Osteocyte (in vitro differentiated cells): ENCODE data around the gene NCAM1. TPM values are rescaled to one million over a fixed set of nuclear protein-coding genes. Genes with fewer than 3 reads are reported as not detected.

Experiments used
- DNase-seq: peaks from one replicate; pipeline ENCODE4 v3.0.0; 2021; ENCODE audit warnings: mixed read lengths; ENCODE audit not compliant: unreplicated experiment; ENCODE audit errors: extremely low spot score
- H3K27ac Mint-ChIP-seq: one replicate; pipeline ENCODE4 v1.8.0; 2021; ENCODE audit warnings: mild to moderate bottlenecking, mixed read lengths; ENCODE audit not compliant: unreplicated experiment
- H3K27me3 Mint-ChIP-seq: one replicate; pipeline ENCODE4 v1.8.0; 2021; ENCODE audit warnings: mixed read lengths; ENCODE audit not compliant: unreplicated experiment
- H3K36me3 Mint-ChIP-seq: one replicate; pipeline ENCODE4 v1.8.0; 2021; ENCODE audit warnings: mixed read lengths; ENCODE audit not compliant: unreplicated experiment
- H3K4me1 Mint-ChIP-seq: one replicate; pipeline ENCODE4 v1.8.0; 2021; ENCODE audit warnings: mixed read lengths; ENCODE audit not compliant: unreplicated experiment
- H3K4me3 Mint-ChIP-seq: one replicate; pipeline ENCODE4 v1.8.0; 2021; ENCODE audit warnings: mild to moderate bottlenecking, moderate library complexity, mixed read lengths; ENCODE audit not compliant: unreplicated experiment
- H3K9me3 Mint-ChIP-seq: one replicate; pipeline ENCODE4 v1.8.0; 2021; ENCODE audit warnings: mixed read lengths; ENCODE audit not compliant: unreplicated experiment
- CTCF ChIP-seq: fragments of 200-600 bp; sonication (generic); IDR thresholded peaks from 2 replicates; pipeline ENCODE4 v1.5.0; 2021; ENCODE audit warnings: antibody characterized with exemption, mild to moderate bottlenecking, moderate library complexity
- total RNA-seq: library from RNA; stranded (reverse); gene quantifications from 2 replicates; pipeline ENCODE4 v1.2.1, GENCODE V29; 2021

NCAM1 gene
- total RNA-seq, 1 donor from 2014 or later, result 2.2 TPM

DNA sequence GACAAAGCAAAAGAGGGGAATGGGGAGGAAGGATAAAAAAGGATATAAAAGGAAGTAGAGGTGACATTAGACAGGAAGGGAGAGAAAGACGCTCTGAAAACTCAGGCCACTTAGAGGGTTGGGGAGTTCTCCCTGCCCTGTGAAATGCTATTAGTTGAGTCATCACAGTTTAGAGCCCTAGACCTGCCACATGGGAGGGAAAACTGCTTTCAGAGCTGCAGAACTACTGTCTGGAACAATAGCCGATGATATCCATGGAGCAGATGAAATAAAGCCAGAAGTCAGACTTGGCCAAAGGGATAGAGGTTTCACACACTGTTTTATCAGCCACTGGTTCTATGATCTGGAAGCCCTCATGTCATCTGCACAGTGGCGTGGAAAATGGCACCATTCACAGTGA is 157.9 kb downstream of the NCAM1 start:
- no peak for DNase-seq
- Mint-ChIP-seq H3K9me3 (no peaks in the 10 kb centered on the region), H3K36me3 (no peaks in the 10 kb centered on the region), H3K27me3 (peaks cover 2% of the 10 kb centered on the region), H3K4me1 (peaks cover 2% of the 10 kb centered on the region), H3K27ac (no peak overlapping the region), H3K4me3 (no peak overlapping the region)
- no peak for TF ChIP-seq CTCF

DNA sequence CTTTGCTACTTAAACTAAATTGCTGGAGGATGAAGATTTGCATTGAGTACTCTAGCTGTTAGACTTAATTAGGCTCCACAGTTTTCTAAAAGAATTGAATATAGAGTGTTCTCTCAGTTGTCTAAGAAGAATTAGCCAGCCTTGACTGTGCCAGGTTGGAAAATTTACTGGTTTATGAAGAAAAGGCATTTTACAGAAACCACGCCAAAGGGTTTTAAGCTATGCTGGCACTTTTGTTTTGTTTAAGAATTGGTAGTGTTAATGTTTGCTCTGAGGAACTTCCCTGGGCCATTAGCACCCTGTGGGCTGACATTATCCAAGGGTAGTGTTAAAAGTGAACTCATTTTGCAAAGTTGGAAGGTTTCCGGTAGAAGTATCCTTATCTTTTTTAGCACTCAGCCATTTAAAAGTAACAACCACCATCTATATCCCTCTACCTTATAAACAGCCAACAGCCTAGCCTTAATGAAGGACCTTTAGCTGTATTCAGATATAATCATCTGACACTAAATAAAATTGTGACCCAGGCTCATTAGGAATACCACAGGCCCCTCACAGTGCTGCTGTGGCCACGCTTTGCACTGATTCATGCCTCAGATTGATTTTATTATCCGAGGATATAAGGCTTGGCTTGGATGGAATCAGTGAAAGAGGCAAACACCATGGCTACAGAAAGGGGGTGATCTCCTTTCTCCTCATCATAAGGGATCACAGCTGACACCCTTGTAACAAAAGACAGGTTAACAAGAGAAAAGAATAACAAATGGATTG is 158.9 kb downstream of the NCAM1 start:
- peaks cover 2% of the 10 kb centered on the region for H3K27me3 Mint-ChIP-seq
- no peak overlapping the region for H3K4me3 Mint-ChIP-seq
- H3K36me3 Mint-ChIP-seq, result no peaks in the 10 kb centered on the region

DNA sequence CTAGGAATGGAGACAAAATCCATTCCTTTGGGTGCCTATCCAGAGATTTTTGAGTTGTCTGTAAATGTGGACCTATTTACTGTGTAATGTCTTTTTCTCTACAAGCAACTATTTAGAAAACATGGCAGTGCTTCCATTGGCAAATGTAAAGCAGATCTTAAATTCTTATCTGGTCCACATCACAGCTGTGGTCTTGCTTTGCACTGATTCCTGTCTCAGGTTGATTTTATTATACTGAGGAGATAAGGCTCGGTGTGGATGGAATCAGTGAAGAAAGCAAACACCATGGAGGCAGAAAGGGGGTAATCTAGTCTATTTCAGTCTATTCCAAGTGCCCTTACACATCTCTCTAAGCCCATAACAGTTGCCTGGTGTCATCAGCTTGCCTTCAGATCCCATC is 160.5 kb downstream of the NCAM1 start:
- Mint-ChIP-seq H3K4me1 (no peaks in the 10 kb centered on the region), H3K9me3 (no peaks in the 10 kb centered on the region), H3K27me3 (peaks cover 2% of the 10 kb centered on the region), H3K4me3 (no peak overlapping the region), H3K36me3 (no peaks in the 10 kb centered on the region), H3K27ac (no peak overlapping the region)
- no peak for TF ChIP-seq CTCF
- DNase-seq, result no peak

More for the DNA sequence above, 158.9 kb downstream of the NCAM1 start:
- no peak for DNase-seq
- no peak overlapping the region for H3K27ac Mint-ChIP-seq
- no peaks in the 10 kb centered on the region for H3K4me1 Mint-ChIP-seq
- no peaks in the 10 kb centered on the region for H3K9me3 Mint-ChIP-seq
- TF ChIP-seq CTCF, result no peak

DNA sequence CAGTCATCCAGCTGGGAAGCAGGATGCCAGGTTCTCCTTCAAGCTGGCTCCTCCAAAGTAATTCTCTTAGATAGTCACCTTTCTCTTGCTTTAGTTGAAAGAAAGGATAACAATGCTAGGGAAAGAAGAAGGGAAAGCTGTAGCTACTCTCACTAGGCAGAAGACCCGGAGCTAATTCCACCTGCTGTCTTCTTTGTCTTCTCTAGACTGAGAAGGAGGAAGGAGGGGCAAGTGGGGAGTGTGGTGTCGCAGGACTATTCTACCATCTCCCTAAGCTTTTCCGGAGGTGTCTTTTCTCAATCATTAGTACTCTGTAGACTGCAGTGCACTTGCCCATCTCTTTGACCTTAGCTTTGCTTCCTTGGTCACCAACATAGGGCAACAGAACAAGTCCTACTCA is 162.8 kb downstream of the NCAM1 start:
- TF ChIP-seq CTCF, result no peak

DNA sequence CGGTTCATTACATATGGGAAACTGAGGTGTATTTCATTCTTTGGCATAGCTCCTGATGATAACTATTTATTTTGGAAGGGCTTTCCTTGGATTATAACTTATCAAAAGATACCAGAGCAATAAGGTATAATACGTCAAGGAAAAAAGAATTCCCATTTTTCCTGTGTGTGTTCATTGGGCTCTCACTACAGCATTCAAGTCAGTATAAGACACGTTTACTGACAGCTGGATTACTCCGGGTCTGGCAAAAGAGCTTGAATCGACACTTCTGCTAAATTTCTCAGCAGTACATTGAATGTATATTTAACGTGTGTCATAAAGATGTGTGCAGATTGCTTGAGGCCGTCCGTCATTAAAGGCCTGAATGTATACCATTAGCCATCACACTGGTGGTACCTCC is 163.4 kb downstream of the NCAM1 start:
- no peak for TF ChIP-seq CTCF
- no peak for DNase-seq
- no peak overlapping the region for H3K4me3 Mint-ChIP-seq

More for the DNA sequence above, 162.8 kb downstream of the NCAM1 start:
- Mint-ChIP-seq H3K4me3 (no peak overlapping the region), H3K36me3 (no peaks in the 10 kb centered on the region), H3K27ac (no peak overlapping the region), H3K27me3 (no peaks in the 10 kb centered on the region), H3K9me3 (no peaks in the 10 kb centered on the region), H3K4me1 (no peaks in the 10 kb centered on the region)
- no peak for DNase-seq

More for the DNA sequence above, 163.4 kb downstream of the NCAM1 start:
- Mint-ChIP-seq H3K4me1 (no peaks in the 10 kb centered on the region), H3K27me3 (no peaks in the 10 kb centered on the region), H3K27ac (no peak overlapping the region), H3K9me3 (no peaks in the 10 kb centered on the region), H3K36me3 (no peaks in the 10 kb centered on the region)
